ENCODE measurements around the gene CEP78.

DNA sequence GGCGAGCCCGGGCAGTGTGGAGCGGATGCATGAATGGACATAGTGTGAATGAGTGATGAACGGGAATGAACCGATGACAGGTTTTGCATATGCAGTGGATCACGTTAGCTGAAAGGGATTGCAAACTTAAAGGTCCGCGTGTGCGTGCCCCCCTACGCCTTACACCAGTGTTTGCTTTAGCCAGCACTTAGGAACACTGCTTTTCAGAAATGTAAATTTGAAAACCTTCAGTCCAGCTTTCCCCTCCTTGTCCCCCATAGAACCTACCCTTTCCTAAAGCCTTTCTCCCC, 61.7 kb downstream of the CEP78 start:
- TF ChIP-seq CTCF (IDR thresholded peaks at IDR 0.05) (no peak), POLR2AphosphoS5 (IDR thresholded peaks at IDR 0.05; ENCODE audit: insufficient read depth in 1 of 2, low read depth in 1 of 2) (no peak), POLR2A (IDR thresholded peaks at IDR 0.05) (no peak)
